Posterior cingulate gyrus (tissue), 11 donors: ENCODE measurements around the gene SCNN1B.
A peak's percentile ranks its signal among the peaks of the same experiment; 100 is the strongest.
"Not testable (repeated sequence)": the region's sequence is repeated elsewhere in the genome, so short reads cannot be mapped to it uniquely, and the experiment has no call there.

Experiments used
- DNase-seq, 10 donors: peaks; one replicate each; pipeline versions ENCODE4 v3.0.0 to v3.0.0-alpha.2; 2020 to 2021; ENCODE audit warnings: mixed read lengths in 3 of 10
- intact Hi-C: fragments of 100-400 bp; cut with DNase I; formaldehyde crosslinking; loops from one replicate; pipeline ENCODE4 v1.15.1; 2023

SCNN1B gene

DNA sequence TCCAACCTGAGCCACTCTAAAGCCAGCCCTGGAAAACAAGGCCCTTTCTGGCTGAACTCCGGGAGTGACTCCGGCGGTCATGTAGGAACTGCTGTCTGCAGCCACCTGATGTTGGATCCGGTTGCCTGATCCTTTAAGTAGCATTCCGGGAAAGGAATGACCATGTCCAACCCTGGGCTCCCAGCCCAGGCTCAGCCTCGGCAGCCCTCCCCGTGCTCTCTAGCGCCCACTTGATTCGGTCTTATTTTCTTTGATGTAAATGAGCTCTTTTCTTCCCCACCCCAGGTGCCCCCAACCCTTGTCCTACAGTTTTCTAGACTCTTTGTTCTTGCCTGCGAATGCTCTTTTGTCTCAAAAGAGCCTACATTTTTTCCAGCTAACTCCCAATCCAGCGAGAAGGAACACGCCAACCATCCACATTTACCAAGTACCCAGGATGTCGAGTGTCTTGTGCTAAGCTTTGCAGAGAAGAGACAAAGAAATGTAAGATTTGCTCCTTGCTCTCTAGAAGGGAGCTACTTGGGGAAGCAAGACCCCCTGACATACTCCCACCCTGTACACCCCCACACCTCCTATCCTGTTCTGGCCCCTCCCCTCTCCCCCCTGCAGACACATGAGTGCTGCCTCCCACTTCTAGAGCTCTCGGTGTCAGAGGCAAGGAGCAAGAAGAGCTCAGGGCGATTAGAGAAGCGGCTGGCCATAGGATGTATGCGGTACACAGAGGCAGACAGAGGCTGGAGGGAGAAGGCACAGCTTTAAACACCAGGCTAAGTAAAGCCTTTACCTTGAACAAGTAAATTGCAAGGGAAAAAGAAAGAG lies 97.1 kb downstream of the SCNN1B start:
- DNase-seq = peak in 3 of 10 donors; percentile 23 to 86 (median 77)
- intact Hi-C loops = no loop called here

DNA sequence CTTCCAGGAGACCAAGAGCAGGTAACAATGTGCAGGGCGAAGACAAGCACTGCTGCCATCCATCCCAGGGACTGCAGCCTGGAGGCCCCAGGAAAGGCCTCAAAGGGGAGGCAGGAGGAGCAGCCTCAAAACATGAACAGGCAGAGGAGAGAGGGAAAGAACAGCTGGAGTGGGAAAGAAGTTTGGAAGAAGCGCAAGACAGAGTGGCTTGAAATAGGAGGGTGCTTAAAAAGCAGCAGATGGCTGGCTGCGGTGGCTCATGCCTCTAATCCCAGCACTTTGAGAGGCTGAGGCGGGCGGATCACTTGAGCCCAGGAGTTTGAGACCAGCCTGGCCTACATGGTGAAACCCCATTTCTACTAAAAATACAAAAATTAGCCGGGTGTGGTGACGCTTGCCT lies 98.3 kb downstream of the SCNN1B start:
- intact Hi-C loops = not testable (repeated sequence)
- DNase-seq = peak in 2 of 10 donors; percentile 17 to 81

DNA sequence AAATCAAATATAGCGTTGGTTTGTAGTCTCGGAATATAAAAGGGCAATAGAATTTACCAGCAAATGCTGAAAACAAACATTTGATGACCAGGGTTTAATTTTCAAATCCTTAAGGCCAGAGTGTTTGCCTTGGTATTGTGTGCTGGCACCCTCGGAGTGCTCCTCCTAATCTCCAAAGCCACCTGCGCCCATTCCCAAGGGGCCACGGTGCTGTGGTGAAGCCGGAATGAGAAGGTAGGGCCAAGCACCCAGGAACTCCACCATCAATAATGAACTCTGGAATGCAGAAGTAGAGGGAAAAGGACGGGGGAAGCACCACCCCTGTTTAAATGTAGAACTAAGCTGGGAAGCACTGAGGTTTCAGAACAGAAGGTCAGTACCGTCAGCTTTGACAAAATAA lies 99.0 kb downstream of the SCNN1B start:
- intact Hi-C loops = no loop called here
- DNase-seq = peak in 1 of 10 donors; percentile 40

DNA sequence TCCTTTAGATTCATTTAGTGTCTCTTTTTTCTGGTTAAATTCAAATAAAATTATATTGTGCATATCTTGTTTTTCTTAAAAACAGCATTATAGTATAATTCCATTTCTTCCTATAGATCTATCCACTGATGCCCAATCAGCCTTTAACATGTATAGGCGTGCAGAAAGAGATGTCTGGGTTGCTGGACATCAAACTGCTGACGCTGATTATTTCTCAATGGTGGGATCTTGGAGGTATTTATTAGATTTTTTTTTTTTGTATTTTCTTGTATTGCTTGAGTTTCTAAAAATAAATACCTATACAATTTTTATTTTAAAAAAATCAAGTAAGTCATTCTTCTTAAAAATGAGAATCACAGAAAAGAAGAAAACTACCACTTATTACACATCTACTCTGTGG lies 100.0 kb downstream of the SCNN1B start:
- no peak for DNase-seq
- intact Hi-C loops = no loop called here

DNA sequence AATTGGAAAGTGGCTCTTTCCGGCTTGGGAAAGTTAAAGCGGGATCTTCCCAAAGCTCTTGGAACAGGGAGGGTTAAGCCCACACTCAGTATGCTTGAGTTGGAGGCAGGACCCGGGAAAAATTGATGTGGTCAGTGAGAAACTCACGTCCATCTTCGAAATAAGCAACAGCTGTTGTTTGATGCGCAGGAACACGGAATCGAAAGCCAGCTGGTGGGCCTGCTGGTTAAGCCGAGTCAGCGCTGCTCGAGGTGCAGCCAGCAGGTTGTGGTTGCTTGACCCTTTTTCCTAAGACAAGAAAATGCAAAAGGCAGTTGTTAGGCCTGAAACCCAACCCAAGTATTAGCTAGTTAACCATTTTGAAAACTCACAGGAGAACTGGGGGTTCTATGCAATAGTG lies 101.4 kb downstream of the SCNN1B start:
- DNase-seq = peak in 1 of 10 donors; percentile 24

DNA sequence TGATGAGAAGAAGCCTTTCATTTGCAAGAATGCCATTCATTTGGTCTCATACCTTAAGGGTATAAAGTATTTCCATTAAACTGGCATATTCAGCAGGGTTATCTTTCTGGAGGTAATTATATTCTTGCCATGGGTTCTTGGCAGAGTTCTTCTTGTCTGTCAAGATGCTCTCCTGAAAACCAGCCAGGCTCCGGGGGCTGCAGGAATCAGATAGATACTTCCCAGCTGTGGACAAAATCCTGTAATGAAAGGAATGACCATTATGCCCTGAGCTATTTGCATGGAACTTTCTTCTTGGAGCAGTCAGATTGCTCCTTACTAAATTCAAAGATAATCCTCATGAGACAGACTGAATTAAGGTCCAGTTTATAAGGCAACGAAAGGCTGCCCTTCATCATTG lies 103.9 kb downstream of the SCNN1B start:
- no peak for DNase-seq
- intact Hi-C loops = no loop called here

More for the DNA sequence above, 101.4 kb downstream of the SCNN1B start:
- intact Hi-C loops = no loop called here

DNA sequence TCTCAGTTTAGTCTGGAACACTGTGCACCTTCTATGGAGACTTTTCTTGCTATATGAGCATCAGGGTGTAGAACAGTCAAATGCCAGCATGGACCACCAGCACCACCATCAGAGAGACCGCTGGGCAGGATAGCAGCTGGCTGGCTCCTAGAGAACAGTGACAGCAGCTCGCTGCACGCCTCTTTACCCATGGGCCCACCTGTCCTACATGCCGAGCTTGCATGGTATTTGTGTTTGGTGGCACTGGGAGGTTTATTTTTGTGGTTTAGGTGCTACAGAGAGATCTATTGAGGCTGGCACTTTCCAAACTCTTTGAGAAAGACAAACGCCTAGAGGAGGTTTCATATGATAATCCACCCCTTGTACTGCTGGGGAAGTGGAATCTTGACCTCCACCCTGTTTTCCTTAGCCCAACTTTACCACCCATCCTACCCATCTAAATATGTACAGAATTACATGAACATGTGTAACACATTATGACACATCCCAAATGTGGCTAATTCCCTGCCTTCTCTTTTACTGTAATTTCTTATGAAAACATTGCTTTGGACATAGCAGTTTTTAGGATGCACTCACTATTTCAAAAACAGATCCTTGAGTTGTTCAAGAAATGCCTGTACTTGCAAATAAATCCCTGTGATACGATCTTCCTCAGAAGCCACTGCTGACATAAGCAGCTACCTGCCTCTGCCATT lies 104.6 kb downstream of the SCNN1B start:
- DNase-seq = peak in 1 of 10 donors; percentile 14
- intact Hi-C loops = no loop called here

DNA sequence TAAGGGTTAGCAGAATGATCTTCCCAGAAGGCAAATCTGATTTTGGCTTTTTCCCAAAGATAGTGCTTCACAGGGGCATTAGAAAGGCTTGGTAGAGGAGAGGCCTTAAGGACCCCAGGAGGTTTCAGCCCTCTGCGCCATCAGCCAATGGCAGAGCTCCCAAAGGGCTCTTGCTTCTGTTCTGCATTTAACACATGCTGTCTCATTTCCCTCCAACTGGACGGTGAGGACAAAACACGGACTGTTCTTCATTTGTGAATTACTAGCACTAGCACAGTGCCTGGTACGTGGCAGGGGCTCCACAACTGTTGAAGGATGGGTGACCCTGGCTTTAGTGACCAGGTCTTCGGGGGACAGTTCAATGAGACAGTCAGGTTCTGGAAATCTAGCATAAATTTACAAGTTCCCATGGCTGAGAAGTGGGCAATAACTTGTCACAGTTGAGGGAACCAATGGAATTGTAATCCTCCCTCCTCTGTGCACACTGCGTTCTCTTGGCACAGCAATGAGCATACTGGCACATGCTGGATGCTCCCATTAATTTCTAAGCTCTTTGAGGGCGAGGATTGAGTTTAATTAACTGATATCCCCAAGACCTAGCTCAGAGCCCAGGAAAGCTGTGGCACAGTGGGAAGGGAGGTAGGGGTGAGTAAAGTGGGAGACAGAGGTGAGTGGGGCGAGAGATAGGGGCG lies 105.5 kb downstream of the SCNN1B start:
- intact Hi-C loops = no loop called here
- peak in 1 of 10 donors; percentile 22 for DNase-seq

DNA sequence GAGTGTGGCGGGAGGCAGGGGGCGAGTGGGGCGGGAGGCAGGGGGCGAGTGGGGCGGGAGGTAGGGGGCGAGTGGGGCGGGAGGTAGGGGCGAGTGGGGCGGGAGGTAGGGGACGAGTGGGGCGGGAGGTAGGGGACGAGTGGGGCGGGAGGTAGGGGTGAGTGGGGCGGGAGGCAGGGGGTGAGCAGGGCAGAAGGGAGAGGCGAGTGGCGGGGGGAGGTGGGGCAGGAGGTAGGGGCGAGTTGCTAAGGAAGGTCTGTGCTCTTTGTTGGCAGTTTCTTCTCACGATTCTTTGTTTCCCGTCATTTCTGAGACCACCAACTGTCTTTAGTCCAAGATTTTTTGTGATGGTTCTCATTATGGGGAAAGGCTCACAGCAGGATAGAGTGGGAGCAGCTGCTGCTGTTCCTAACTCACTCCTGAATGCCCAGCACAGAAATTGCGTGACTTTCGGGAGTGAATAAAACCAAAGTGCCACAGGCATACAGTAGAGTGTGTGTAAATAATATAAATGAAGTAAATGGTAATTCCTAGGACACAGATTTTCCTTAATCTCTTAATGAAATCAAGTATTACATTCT lies 106.2 kb downstream of the SCNN1B start:
- DNase-seq = peak in 1 of 10 donors; percentile 22
- intact Hi-C loops = no loop called here

DNA sequence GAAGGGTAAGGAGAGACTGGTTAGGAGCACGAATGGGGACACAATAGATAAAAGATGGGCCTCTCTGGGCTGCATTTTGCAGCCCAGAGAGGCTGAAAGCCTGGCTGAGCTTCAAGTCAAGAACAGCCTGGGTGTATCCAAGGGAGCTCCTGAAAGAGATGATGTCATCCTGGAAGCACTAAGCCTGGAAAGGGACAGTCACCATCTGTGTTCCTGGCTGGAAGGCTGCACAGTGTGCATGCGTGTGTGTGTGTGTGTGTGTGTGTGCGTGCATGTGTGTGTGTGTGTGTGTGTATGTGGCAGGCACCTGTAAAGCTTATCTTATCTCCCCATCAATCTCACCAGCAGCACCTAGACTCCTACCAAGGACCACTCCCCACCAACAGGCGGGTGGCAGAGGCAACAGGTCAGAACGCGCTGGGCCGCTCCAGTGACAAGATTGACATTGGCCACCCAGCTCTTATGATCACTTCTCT lies 106.8 kb downstream of the SCNN1B start:
- DNase-seq = peak in 9 of 10 donors; percentile 20 to 92 (median 56)
- intact Hi-C loops = no loop called here

DNA sequence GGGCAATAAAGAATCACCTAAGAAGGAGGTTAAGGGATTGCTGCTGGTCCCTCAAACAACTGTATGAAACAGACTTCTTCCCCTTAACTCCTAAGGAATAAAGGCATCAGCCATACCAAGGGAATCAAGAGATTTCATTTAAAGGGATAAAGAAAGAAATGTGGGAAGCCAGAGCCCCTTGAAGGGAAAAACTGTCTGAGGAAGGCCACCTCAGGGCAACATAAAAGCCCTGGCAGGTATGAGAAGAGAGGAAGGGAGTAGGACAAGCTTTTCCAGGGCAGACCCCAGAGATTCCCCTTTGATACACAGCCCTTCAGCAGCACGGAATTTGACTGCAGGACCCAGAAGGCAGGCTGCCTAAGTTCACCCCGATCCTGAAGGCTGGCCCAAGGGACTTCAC lies 107.4 kb downstream of the SCNN1B start:
- DNase-seq = peak in 1 of 10 donors; percentile 23
- intact Hi-C loops = no loop called here

DNA sequence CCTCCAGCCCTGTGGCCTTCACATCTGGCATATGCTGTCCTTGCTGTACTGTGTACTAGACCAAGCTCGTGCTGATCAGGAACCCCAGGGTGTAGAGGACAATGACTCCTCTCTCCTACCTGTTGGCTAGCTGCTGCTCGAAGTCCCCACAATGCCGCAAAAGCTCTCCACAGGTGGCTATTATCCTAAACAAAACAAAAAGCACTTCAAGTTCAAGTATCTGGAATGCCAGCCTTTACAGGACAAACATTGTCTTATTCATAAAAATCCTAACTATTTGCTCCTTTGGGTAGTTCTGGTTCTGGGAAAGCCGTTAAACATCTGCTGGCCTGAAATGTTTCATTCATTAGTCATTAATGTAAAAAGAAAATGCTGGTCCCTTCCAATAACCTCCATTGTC lies 108.1 kb downstream of the SCNN1B start:
- intact Hi-C loops = no loop called here
- no peak for DNase-seq

DNA sequence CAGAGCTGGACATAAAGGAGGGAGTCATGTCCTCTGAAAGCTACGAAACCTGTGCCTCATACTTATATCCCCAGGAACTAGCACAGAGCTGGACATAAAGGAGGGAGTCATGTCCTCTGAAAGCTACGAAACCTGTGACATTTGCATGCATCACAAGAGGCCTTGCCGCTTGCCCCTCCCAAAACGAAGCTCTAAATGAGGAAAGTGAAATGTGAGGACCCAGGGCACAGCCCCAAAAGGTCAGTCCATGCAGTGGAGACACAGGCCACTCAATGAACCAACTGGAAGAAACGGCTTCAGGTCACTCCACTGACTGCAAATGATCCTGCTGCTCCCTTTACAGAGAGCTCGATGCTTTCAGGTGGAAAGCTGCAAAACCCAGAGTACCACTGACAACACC lies 112.6 kb downstream of the SCNN1B start:
- no peak for DNase-seq

DNA sequence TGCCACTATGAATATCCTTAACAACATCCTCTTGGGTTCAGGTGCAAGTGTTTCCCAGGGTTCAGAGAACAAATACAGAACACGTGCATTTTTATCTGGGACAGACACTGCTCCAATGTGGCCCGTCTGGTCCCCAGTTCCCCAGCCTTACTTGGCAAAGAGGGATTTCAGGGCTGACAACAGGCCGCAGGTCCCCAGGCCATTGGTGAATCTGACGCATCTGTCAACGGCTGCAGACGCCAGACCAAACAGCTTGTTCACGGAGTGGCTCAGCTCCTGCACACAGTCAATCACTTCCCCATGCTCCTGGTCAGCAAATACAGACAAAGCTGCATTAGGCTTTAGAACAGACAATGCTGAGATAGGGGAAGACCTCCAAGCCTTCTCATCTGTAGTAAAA lies 114.7 kb downstream of the SCNN1B start:
- DNase-seq = peak in 1 of 10 donors; percentile 20
- intact Hi-C loops = no loop called here

More for the DNA sequence above, 112.6 kb downstream of the SCNN1B start:
- intact Hi-C loops = no loop called here

DNA sequence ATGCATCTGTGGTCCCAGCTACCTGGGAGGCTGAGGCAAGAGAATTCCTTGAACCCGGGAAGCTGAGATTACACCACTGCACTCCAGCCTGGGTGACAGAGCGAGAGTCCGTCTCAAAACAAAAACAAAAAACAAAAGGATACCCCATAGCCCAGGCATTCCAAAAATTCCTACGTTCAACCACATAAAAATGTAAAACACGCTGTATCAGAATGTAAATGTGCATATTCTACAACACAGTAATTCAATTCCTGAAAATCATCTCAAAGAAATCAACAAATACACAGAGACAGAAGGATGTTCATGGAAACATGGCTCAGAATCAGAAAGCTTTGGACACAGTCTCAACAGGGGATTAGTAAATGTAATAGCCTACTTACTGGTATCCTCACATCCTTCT lies 117.9 kb downstream of the SCNN1B start:
- DNase-seq = no peak
- intact Hi-C loops = no loop called here

DNA sequence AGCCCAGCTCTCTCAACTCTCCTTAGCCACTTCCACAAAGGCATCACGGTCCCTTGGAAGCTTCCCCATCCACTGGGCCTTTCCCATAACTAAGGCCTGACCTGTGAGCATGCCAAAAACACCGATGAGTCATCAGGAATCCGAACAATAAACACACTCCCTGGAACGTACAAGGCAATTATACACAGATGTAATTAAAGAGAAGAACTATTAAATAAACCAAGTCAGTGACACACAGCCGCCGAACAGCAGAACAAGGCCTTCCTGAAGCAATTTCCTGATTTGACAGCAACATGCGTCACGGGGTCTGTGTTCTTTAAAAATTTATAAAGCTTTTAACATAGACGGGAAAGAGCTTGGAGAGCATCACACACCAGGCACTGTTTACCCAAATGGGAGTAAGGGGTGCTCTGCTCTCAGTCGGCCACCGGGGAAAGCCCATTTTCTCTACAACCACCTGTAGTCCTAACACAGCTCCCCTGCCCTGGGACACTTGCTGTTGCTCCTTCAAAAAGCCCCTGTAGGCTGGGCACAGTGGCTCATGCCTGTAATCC lies 121.5 kb downstream of the SCNN1B start:
- no peak for DNase-seq
- intact Hi-C loops = no loop called here

DNA sequence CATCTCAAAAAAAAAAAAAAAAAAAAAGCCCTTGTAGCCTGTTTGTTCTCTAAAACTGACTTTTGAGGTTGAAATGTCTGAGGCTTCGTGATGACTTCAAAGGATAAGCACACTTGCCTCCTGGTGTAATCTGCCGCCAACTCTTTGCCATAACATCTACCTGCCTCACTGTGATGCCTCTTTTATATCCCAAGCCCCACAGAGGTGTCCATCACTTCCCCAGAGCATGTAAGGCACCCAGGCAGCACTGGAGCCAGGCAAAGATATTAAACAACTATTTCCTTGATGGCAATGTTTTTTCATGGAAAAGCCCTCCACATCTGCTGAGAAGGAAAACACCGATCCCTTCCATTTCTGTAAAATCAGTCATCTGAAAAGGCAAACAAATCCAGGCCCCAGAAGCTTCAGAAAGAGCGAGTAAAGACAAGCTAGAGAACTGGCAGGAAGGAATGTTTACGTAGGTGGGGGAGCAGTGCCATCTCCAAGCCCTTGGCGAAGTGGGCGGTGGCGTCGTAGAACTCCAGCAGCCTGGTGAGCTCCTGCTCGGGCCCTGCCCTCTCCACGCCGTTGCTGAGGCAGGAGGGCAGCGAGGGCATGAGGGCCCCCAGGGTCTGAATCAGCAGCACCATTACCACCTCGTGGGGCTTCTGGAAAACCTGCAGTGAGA lies 122.3 kb downstream of the SCNN1B start:
- peak in 3 of 10 donors; percentile 19 to 89 (median 39) for DNase-seq
- intact Hi-C loops = no loop called here

DNA sequence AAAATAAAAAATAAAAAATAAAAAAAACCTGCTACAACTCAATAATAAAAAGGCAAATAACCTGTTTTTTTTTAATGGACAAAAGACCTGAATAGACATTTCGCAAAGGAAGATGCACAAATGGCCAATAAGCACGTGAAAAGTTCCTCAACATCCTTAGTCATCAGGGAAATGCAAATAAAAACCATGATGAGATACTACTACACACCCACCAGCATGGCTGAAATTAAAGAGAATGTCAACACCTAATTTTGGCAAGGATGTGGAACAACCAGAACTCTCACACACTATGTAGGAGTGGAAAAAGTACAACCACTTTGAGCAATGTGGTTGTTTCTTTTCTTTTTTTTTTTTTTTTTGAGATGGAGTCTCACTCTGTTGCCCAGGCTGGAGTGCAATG lies 126.2 kb downstream of the SCNN1B start:
- intact Hi-C loops = no loop called here
- no peak for DNase-seq
